GM12801 (cell line): ENCODE data around the gene HOXA4.

Source experiments
- TF ChIP-seq, protein P1 (sequence below): IDR thresholded peaks from one replicate; pipeline ENCODE4 v1.5.1; 2011; ENCODE audit warnings: control low read depth; ENCODE audit not compliant: insufficient read length; ENCODE audit errors: extremely low read depth

HOXA4 gene

DNA sequence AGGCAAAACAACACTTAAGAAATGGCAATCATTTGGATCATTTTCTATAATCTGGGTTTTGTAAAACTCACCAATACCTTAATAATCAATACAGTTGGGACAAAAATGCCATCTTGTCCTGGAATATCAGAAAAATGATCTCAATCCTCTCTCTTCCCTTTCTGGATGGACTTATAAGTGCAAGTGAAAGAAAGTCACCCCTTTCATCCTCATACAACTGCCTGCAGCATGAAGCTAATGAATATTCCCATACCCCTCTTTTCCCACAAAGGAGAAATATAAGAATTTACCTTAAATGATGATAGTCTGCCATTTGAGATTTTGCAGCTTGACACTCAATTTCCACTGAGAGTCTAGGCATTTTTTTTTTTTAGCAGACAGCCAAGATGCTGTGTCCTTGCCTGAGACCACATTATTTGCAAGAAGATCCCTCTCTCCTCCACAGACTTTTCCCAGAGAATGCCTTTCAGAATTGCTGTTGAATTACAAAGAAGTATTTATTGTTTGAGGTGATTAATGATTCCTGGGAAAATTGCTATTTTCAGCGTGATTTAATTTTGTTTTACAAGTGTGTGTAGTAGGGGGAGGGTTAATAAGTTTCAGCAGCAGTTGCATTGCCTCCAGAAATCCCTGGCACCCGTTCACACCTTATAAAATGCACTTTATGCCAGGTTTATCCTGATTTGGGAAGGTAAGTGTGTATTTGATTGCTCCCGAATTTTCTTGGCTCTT lies 3.8 kb downstream of the HOXA4 start:
- TF ChIP-seq, protein P1, sequence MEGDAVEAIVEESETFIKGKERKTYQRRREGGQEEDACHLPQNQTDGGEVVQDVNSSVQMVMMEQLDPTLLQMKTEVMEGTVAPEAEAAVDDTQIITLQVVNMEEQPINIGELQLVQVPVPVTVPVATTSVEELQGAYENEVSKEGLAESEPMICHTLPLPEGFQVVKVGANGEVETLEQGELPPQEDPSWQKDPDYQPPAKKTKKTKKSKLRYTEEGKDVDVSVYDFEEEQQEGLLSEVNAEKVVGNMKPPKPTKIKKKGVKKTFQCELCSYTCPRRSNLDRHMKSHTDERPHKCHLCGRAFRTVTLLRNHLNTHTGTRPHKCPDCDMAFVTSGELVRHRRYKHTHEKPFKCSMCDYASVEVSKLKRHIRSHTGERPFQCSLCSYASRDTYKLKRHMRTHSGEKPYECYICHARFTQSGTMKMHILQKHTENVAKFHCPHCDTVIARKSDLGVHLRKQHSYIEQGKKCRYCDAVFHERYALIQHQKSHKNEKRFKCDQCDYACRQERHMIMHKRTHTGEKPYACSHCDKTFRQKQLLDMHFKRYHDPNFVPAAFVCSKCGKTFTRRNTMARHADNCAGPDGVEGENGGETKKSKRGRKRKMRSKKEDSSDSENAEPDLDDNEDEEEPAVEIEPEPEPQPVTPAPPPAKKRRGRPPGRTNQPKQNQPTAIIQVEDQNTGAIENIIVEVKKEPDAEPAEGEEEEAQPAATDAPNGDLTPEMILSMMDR, result no peak

GRCh38 chr7:27125986-27126394 lies 4.6 kb downstream of the HOXA4 start:
- TF ChIP-seq, protein P1, result no peak

DNA sequence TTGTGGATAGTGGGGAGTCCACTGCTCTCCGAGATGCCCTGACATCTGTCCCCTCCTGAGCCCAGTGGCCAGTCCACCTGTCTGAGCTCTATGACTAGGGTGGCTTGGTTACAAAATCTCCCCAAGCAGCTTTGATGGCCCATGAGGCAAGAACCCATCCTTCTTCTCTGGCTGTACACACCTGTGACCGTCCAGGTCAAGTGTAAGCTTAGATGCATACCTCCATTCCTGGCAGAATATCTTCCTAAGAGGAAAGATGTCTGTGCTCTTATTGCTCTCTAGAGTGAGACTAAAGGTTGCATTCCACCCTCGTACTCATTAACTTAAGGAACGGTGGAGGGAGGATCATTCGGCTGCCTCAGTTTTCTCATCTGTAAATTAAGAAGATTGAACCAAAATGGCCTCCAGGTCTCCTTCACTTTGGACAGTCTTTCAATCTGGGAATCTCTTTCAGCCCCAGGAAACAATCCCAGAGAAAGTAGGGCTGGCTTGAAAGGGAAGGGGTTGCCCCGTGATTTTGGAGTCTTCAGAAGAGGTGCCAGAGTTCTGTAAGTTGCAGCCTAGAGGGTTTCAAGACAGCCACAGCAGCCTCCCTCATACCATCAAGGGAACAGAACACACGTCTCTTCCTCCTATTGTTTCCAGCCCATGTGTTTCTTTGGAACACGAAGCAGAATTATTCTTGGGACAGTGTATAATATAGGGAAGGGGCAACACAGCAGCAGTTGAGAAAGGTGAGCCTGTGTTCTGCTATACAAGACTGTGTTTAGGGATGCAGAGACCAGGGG lies 5.5 kb downstream of the HOXA4 start:
- TF ChIP-seq, protein P1, result no peak

DNA sequence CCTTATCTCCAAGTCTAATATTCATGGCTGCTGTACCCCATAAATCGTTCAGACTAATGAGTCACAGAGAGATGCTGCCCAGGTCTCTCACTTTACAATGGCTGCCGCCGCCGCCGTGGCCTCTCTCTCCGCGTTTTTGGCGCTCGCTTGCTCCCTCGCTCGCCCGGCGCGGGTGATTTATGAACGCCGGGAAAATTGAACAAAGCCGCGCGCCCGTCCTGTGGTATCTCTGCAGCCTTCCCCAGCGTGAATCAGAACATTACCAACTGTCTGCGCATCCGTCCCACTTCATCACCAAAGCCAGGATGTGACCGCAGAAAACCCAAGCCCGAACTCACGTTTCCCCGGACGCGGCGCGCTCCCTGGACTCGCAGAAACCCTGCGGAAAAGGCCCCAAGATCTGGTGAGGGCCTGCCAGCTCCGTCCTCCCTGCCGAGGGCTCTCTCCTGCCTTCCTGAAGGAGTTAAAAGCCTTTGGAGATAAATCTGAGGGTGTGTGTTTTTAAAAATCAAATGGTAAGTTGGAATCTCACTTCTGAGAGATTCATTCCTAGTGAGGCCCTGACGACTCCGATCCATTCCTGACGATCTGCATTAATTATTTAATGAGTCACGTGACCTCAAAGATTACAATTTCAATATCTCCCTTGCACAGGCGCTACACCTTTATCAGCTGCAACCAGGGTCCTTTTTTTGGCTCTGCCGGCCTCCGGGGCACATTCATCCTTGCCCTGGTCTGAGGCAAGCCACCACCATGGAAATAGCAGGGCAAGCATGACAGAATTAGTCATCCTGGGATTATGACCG lies 6.3 kb downstream of the HOXA4 start:
- TF ChIP-seq, protein P1, result no peak

DNA sequence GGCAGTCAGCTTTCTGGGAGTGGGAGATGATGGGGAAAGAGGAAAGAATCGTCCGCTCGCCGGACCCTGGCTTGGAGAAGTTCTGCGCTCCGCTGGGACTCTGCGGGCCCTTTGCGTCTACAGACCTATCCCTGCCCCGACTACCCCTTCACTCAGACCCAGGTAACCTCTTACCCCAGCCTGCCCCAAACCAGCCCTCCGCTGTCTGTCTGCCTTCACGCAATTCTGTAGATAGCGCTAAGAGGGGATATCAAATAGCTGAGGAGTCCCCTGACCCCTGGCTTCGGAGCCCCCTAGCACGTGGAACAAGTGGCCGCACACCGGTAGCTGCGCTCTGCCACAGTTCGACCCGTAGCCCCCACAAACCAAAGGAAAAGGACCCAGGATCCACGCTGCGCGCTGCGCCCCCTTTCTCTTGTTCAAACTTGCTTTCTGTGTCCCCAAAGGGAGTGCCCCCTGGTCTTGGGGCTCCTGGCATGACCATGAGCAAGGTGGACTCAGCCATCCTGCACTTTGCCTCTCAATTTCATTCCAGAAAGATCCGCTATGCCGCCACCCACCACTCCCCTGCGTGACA lies 7.0 kb downstream of the HOXA4 start:
- TF ChIP-seq, protein P1, result no peak

- TF ChIP-seq, protein P1, result no peak
These were observed 7.5 kb downstream of the HOXA4 start for GRCh38 chr7:27123007-27123476.
